GM13977 (cell line): ENCODE results near the gene CEP192.
A peak's percentile ranks its signal among the peaks of the same experiment; 100 is the strongest.

Experiments
- DNase-seq: peaks from one replicate; pipeline ENCODE4 v3.0.0; 2012; ENCODE audit warnings: low spot score
- in situ Hi-C: fragments of 300-500 bp; cut with MboI; formaldehyde crosslinking; loops from one replicate; pipeline ENCODE4 v1.12.0; 2022; ENCODE audit warnings: low sequenced_read_pairs, low pct_unique_long_range_greater_than_20kb, mixed read lengths, inconsistent platforms; ENCODE audit not compliant: unreplicated experiment
- TF ChIP-seq, protein P1 (sequence below): IDR thresholded peaks from 2 replicates; pipeline ENCODE4 v1.5.1; 2012; ENCODE audit warnings: mild to moderate bottlenecking, control low read depth; ENCODE audit not compliant: insufficient read depth; ENCODE audit errors: extremely low read depth, missing control alignments

CEP192 gene

DNA sequence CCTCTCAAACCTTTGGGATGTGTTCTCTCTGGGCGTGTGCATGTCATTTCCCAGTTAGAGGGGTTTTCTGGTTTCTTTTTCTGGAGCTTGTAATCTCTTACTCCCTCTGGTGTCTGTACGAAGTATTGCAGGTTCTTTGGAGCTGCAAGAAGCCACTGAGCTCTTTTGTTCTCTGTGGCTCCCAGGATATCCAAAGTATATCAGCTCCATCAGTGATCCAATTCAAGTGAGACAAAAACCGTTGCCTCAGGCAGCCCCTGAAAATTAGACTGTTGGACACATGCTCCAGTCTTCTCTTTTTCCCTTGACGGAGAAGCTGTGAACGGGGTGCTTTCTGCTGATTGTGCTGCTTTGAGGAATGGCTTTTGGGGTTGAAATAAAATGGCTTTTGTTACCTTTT lies 168.4 kb downstream of the CEP192 start:
- TF ChIP-seq, protein P1, sequence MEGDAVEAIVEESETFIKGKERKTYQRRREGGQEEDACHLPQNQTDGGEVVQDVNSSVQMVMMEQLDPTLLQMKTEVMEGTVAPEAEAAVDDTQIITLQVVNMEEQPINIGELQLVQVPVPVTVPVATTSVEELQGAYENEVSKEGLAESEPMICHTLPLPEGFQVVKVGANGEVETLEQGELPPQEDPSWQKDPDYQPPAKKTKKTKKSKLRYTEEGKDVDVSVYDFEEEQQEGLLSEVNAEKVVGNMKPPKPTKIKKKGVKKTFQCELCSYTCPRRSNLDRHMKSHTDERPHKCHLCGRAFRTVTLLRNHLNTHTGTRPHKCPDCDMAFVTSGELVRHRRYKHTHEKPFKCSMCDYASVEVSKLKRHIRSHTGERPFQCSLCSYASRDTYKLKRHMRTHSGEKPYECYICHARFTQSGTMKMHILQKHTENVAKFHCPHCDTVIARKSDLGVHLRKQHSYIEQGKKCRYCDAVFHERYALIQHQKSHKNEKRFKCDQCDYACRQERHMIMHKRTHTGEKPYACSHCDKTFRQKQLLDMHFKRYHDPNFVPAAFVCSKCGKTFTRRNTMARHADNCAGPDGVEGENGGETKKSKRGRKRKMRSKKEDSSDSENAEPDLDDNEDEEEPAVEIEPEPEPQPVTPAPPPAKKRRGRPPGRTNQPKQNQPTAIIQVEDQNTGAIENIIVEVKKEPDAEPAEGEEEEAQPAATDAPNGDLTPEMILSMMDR = peak; percentile 75
- in situ Hi-C loops = loop anchor here (25.0 kb wide), 1 partner anchor 422 kb away; no protein-coding TSS in a partner anchor
- DNase-seq = peak; percentile 76

DNA sequence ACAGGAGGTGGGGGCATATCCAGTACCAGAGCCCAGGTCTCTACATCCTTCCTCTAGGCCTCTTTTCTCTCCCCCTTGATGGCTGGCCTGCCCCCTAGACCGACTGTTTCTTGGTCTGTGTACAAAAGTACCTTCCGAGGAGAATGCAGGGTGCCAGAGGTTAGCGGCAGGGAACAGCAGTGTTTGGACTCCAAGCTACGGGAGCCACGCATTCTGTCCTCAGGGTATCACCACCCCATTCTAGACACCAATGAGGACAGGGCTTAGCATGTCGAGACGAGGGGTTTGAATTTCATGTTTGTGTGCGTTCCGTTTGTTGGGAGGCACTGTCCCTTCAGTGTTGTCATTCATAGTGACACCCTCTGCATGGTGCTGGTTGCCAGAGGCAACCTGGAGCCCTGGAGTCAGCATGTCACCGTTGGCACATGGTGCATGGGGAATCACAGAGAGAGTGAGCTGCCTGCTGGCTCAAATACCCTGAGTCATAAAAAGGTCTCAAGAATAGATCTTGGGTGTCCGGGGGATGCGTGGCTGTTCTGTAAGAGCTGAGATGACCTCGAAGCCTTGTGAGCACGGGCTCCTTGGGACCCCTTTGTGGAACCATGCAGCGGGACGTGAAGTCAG lies 170.2 kb downstream of the CEP192 start:
- TF ChIP-seq, protein P1 = no peak
- in situ Hi-C loops = loop anchor here (25.0 kb wide), 1 partner anchor 424 kb away; no protein-coding TSS in a partner anchor
- no peak for DNase-seq

DNA sequence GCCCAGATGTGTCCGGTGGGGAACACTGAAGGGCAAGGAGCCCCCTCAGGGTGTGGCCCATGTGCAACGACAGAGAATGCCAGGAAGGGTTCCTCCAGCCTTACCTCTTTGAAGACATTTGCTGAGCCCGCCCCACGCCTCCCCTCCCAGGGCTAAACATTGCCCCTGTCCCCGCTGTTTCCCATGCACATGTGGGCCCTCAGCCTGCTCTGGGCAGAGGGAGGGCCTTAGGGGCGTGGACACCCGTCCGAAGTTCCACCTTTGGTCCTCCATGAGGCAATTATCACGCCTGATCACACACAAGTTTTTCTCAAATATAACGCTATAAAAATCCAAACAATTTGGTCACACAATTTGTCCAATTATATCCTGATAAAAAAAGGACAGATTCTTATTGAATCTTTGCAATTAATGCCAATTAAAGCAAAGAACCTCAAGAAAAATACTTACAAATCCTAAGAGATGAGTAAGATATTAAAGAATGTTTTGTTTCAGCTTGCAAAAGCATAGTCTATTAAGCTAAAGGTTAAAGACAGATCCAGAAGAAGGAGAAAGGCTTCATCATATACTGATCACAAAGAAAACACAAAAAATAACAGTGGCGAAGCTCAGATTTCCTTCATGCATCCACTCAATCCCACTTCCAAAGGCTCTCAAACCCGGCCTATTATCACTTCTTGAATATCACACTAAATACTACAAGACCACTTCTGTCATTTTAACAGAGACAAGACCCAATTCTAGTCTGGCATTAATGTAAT lies 172.2 kb downstream of the CEP192 start:
- no peak for DNase-seq
- TF ChIP-seq, protein P1 = no peak
- in situ Hi-C loops = loop anchor here (25.0 kb wide), 1 partner anchor 426 kb away; no protein-coding TSS in a partner anchor

DNA sequence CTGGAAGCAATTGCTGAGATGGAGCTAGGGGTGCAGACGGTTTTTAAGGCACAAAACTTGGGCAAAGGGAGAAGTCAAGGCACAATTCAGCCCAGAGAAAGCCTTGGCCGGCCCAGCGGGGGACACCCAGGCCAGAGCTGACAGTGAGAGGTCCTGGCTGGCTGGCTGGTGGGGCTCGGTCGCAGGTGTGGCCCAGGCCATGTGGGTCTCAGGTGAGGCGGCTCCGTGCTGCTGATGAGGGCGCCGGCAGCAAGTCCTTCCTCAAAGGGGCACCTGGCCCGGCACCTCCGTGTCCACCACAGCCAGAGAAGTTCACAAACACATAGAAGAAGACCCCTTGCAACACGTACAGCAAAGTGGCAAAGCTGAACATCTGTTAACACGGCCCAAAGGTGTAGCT lies 173.2 kb downstream of the CEP192 start:
- in situ Hi-C loops = loop anchor here (25.0 kb wide), 1 partner anchor 427 kb away; no protein-coding TSS in a partner anchor
- TF ChIP-seq, protein P1 = no peak

DNA sequence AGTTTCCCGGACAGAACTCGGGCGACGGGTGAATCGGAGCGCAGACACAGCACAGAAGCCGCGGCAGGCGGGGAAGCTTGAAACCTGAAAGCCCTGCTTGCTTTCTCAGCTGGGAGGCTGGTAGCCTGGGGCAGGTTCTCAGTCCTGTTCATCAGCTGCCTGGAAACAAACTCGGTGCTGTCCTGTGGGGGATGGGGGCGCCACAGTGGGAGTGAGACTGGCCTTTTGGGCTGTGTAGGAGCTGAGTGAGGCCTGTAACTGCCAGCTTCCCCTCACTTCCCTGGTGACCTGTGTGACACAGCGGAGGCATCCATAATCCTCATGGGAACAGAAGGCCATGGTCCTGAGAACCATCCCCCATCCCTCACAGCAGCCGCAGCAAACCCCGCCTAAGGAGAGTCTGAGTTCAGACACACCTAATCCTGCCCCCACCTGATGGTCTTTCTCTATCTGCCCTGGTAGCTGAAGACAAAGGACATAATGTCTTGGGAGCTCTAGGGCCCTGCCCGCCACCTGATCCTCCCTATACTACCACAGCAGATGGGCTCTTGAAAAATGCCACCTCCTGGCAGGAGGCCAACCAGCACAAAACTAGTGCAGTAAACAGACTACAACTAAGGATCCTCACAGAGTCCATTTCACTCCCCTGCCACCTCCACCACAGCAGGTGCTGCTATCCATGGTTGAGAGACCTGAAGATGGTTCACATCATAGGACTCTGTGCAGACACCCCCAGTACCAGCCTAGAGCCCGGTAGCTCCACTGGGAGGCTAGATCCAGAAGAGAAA lies 174.7 kb downstream of the CEP192 start:
- in situ Hi-C loops = loop anchor here (25.0 kb wide), 1 partner anchor 429 kb away; no protein-coding TSS in a partner anchor
- TF ChIP-seq, protein P1 = no peak
- DNase-seq = no peak

More for the DNA sequence above, 173.2 kb downstream of the CEP192 start:
- no peak for DNase-seq

DNA sequence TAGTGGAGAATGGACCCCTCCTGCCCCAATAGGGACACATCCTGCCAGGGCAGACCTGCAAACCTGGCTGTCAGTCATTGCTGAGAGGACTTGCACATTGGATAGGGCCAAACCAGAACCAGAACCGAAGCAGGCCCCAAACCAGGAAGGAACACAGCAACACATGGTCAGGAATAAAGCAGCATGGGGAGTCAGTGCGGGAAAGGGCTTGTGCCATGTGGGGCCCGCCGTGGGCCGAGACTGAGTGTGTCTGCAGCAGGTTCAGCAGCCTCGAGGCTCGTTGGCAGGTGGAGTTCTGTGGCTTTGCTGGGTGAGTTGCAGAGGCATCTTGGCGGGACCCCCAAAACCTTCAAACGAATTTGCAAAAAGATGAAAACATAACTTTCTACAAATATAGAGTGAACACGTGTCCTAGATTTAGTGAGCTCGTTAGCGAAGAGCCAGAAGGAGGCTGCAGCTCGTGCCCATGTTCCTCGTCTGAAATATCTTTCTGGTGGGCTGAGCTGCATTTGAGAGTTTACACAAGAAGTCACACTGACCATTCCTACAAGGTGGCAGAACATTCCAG lies 182.5 kb downstream of the CEP192 start:
- DNase-seq = no peak
- TF ChIP-seq, protein P1 = no peak
- in situ Hi-C loops = loop anchor here (25.0 kb wide), 1 partner anchor 436 kb away; no protein-coding TSS in a partner anchor
